ENCODE results near the gene SPSB1.

The SPSB1 gene

GRCh38 chr1:9389968-9390367 is 97.3 kb downstream of the SPSB1 start:
- DNase-seq (ENCODE audit: low read depth, low spot score) = no peak

- no peak for DNase-seq (ENCODE audit: low read depth, low spot score)
These were observed 98.9 kb downstream of the SPSB1 start for GRCh38 chr1:9391620-9392019.

GRCh38 chr1:9394010-9394409 is 101.3 kb downstream of the SPSB1 start:
- DNase-seq (ENCODE audit: low read depth, low spot score) = no peak

- DNase-seq (ENCODE audit: low read depth, low spot score) = no peak
These were observed 102.3 kb downstream of the SPSB1 start for GRCh38 chr1:9395018-9395417.

GRCh38 chr1:9397047-9397446 is 104.4 kb downstream of the SPSB1 start:
- DNase-seq (ENCODE audit: low read depth, low spot score) = no peak

GRCh38 chr1:9397997-9398526 is 105.4 kb downstream of the SPSB1 start:
- DNase-seq (ENCODE audit: low read depth, low spot score) = no peak

GRCh38 chr1:9399510-9400424 is 107.1 kb downstream of the SPSB1 start:
- no peak for DNase-seq (ENCODE audit: low read depth, low spot score)

- no peak for DNase-seq (ENCODE audit: low read depth, low spot score)
These were observed 107.9 kb downstream of the SPSB1 start for GRCh38 chr1:9400425-9401079.

GRCh38 chr1:9401080-9401453 is 108.4 kb downstream of the SPSB1 start:
- DNase-seq (ENCODE audit: low read depth, low spot score) = no peak

GRCh38 chr1:9402256-9402616 is 109.5 kb downstream of the SPSB1 start:
- no peak for DNase-seq (ENCODE audit: low read depth, low spot score)

- DNase-seq (ENCODE audit: low read depth, low spot score) = no peak
These were observed 110.1 kb downstream of the SPSB1 start for GRCh38 chr1:9402717-9403225.

- DNase-seq (ENCODE audit: low read depth, low spot score) = no peak
These were observed 111.6 kb downstream of the SPSB1 start for GRCh38 chr1:9404117-9404914.

- no peak for DNase-seq (ENCODE audit: low read depth, low spot score)
These were observed 113.4 kb downstream of the SPSB1 start for GRCh38 chr1:9406111-9406510.

GRCh38 chr1:9410737-9411297 is 118.1 kb downstream of the SPSB1 start:
- DNase-seq (ENCODE audit: low read depth, low spot score) = no peak

GRCh38 chr1:9413071-9413876 is 120.6 kb downstream of the SPSB1 start:
- DNase-seq (ENCODE audit: low read depth, low spot score) = peak; percentile 28

GRCh38 chr1:9413877-9414213 is 121.2 kb downstream of the SPSB1 start:
- DNase-seq (ENCODE audit: low read depth, low spot score) = no peak

GRCh38 chr1:9416506-9416905 is 123.8 kb downstream of the SPSB1 start:
- DNase-seq (ENCODE audit: low read depth, low spot score) = no peak

GRCh38 chr1:9416918-9417500 is 124.3 kb downstream of the SPSB1 start:
- no peak for DNase-seq (ENCODE audit: low read depth, low spot score)

GRCh38 chr1:9417695-9418094 is 125.0 kb downstream of the SPSB1 start:
- no peak for DNase-seq (ENCODE audit: low read depth, low spot score)

GRCh38 chr1:9418851-9419250 is 126.2 kb downstream of the SPSB1 start:
- DNase-seq (ENCODE audit: low read depth, low spot score) = no peak

Data from activated naive CD8-positive, alpha-beta T cell treated with anti-CD3 and anti-CD28 coated beads, Interleukin-2, amount 50 U/mL, for 16 hours (primary cell).